Osteocyte (in vitro differentiated cells): ENCODE data around the gene PRDM16. TPM values are rescaled to one million over a fixed set of nuclear protein-coding genes. Genes with fewer than 3 reads are reported as not detected.

Experiments
- DNase-seq: peaks from one replicate; pipeline ENCODE4 v3.0.0; 2021; ENCODE audit warnings: mixed read lengths; ENCODE audit not compliant: unreplicated experiment; ENCODE audit errors: extremely low spot score
- H3K27ac Mint-ChIP-seq: one replicate; pipeline ENCODE4 v1.8.0; 2021; ENCODE audit warnings: mild to moderate bottlenecking, mixed read lengths; ENCODE audit not compliant: unreplicated experiment
- H3K27me3 Mint-ChIP-seq: one replicate; pipeline ENCODE4 v1.8.0; 2021; ENCODE audit warnings: mixed read lengths; ENCODE audit not compliant: unreplicated experiment
- H3K36me3 Mint-ChIP-seq: one replicate; pipeline ENCODE4 v1.8.0; 2021; ENCODE audit warnings: mixed read lengths; ENCODE audit not compliant: unreplicated experiment
- H3K4me1 Mint-ChIP-seq: one replicate; pipeline ENCODE4 v1.8.0; 2021; ENCODE audit warnings: mixed read lengths; ENCODE audit not compliant: unreplicated experiment
- H3K4me3 Mint-ChIP-seq: one replicate; pipeline ENCODE4 v1.8.0; 2021; ENCODE audit warnings: mild to moderate bottlenecking, moderate library complexity, mixed read lengths; ENCODE audit not compliant: unreplicated experiment
- H3K9me3 Mint-ChIP-seq: one replicate; pipeline ENCODE4 v1.8.0; 2021; ENCODE audit warnings: mixed read lengths; ENCODE audit not compliant: unreplicated experiment
- total RNA-seq: library from RNA; stranded (reverse); gene quantifications from 2 replicates; pipeline ENCODE4 v1.2.1, GENCODE V29; 2021
- TF ChIP-seq, protein P1 (sequence below): fragments of 200-600 bp; sonication (generic); IDR thresholded peaks from 2 replicates; pipeline ENCODE4 v1.5.0; 2021; ENCODE audit warnings: antibody characterized with exemption, mild to moderate bottlenecking, moderate library complexity

The PRDM16 gene
- total RNA-seq, 1 donor from 2014 or later: 7.1 TPM

GRCh38 chr1:3063379-3064295, 5.4 kb upstream of the PRDM16 start:
- DNase-seq: no peak
- Mint-ChIP-seq H3K4me3 (no peak overlapping the region), H3K27me3 (peaks cover 33% of the 10 kb centered on the region), H3K9me3 (no peaks in the 10 kb centered on the region), H3K27ac (no peak overlapping the region), H3K36me3 (no peaks in the 10 kb centered on the region), H3K4me1 (peaks cover 7% of the 10 kb centered on the region)
- TF ChIP-seq, protein P1, sequence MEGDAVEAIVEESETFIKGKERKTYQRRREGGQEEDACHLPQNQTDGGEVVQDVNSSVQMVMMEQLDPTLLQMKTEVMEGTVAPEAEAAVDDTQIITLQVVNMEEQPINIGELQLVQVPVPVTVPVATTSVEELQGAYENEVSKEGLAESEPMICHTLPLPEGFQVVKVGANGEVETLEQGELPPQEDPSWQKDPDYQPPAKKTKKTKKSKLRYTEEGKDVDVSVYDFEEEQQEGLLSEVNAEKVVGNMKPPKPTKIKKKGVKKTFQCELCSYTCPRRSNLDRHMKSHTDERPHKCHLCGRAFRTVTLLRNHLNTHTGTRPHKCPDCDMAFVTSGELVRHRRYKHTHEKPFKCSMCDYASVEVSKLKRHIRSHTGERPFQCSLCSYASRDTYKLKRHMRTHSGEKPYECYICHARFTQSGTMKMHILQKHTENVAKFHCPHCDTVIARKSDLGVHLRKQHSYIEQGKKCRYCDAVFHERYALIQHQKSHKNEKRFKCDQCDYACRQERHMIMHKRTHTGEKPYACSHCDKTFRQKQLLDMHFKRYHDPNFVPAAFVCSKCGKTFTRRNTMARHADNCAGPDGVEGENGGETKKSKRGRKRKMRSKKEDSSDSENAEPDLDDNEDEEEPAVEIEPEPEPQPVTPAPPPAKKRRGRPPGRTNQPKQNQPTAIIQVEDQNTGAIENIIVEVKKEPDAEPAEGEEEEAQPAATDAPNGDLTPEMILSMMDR: no peak

DNA sequence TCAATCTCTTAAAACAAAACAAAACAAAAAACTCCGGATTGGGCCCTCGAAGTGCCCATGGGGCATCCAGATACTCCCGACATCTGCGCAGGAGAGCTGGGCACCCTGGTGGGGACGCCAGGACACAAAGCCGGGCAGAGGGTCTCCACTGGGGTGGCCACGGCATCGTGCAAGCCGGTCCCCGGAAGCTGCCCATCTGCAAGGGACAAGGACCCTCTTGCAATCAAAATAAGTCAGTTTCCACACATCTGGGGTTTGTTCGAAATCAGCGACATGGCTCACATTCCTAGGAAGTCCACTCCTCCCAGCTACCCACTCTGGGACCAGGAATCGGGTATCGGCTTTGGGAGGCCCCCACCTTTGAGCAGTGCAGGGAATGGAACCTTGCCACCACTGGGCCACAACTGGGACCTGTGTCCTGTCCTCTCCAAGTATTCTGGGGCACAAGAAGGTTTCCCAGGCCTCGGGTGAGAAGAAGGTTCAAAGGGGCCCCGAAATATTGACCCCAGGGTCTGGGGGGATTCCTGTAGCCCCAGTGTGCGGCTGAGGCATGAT, 4.6 kb upstream of the PRDM16 start:
- Mint-ChIP-seq H3K4me1 (peaks cover 7% of the 10 kb centered on the region), H3K36me3 (no peaks in the 10 kb centered on the region), H3K9me3 (no peaks in the 10 kb centered on the region), H3K27ac (no peak overlapping the region), H3K4me3 (no peak overlapping the region), H3K27me3 (peaks cover 26% of the 10 kb centered on the region)
- no peak for DNase-seq
- TF ChIP-seq, protein P1: no peak

GRCh38 chr1:3064901-3065300, 4.1 kb upstream of the PRDM16 start:
- peaks cover 26% of the 10 kb centered on the region for H3K27me3 Mint-ChIP-seq
- no peak overlapping the region for H3K4me3 Mint-ChIP-seq
- no peak for DNase-seq

GRCh38 chr1:3065396-3065795, 3.6 kb upstream of the PRDM16 start:
- TF ChIP-seq, protein P1: no peak
- peaks cover 26% of the 10 kb centered on the region for H3K27me3 Mint-ChIP-seq

More at GRCh38 chr1:3064901-3065300, 4.1 kb upstream of the PRDM16 start:
- Mint-ChIP-seq H3K36me3 (no peaks in the 10 kb centered on the region), H3K27ac (no peak overlapping the region), H3K9me3 (no peaks in the 10 kb centered on the region), H3K4me1 (peaks cover 7% of the 10 kb centered on the region)
- TF ChIP-seq, protein P1: no peak

GRCh38 chr1:3065797-3066196, 3.2 kb upstream of the PRDM16 start:
- Mint-ChIP-seq H3K27ac (no peak overlapping the region), H3K27me3 (peaks cover 24% of the 10 kb centered on the region), H3K9me3 (no peaks in the 10 kb centered on the region), H3K4me1 (peaks cover 7% of the 10 kb centered on the region), H3K36me3 (no peaks in the 10 kb centered on the region), H3K4me3 (no peak overlapping the region)
- DNase-seq: no peak
- TF ChIP-seq, protein P1: no peak

More at GRCh38 chr1:3065396-3065795, 3.6 kb upstream of the PRDM16 start:
- no peaks in the 10 kb centered on the region for H3K36me3 Mint-ChIP-seq
- DNase-seq: no peak
- peaks cover 7% of the 10 kb centered on the region for H3K4me1 Mint-ChIP-seq
- H3K9me3 Mint-ChIP-seq: no peaks in the 10 kb centered on the region
- no peak overlapping the region for H3K4me3 Mint-ChIP-seq
- H3K27ac Mint-ChIP-seq: no peak overlapping the region
